GM12878 (cell line): ENCODE results near the gene MLKL. TPM values are rescaled to one million over a fixed set of nuclear protein-coding genes. Genes with fewer than 3 reads are reported as not detected.

Source experiments
- BMI1 ChIP-seq: fragments of 450-650 bp; IDR thresholded peaks from 2 replicates; pipeline ENCODE4 v1.6.1; 2016; ENCODE audit warnings: mild to moderate bottlenecking, moderate library complexity, borderline replicate concordance
- CHD2 ChIP-seq: IDR thresholded peaks from 2 replicates; pipeline ENCODE4 v1.6.1; 2011; ENCODE audit warnings: low read depth, low read length, improper control_type of control experiment, borderline replicate concordance
- CREB1 ChIP-seq: IDR thresholded peaks from 2 replicates; pipeline ENCODE4 v1.6.1; 2012; ENCODE audit warnings: low read depth, mild to moderate bottlenecking, inconsistent platforms
- FOXM1 ChIP-seq: IDR thresholded peaks from 2 replicates; pipeline ENCODE4 v1.6.1; 2012; ENCODE audit warnings: low read depth, mild to moderate bottlenecking, inconsistent platforms, low read length, moderate library complexity
- IKZF1 ChIP-seq: fragments of 450-650 bp; conservative IDR thresholded peaks from 2 replicates; pipeline ENCODE4 v1.6.1; 2017; ENCODE audit warnings: antibody characterized with exemption, mild to moderate bottlenecking
- MXI1 ChIP-seq: fragments of 150-350 bp; IDR thresholded peaks from 2 replicates; pipeline ENCODE4 v1.6.1; 2011; ENCODE audit warnings: low read depth, mild to moderate bottlenecking, inconsistent platforms, low read length, improper control_type of control experiment
- NR2F1 ChIP-seq: fragments of 450-650 bp; conservative IDR thresholded peaks from 2 replicates; pipeline ENCODE4 v1.6.1; 2017; ENCODE audit warnings: mild to moderate bottlenecking
- POU2F2 ChIP-seq: IDR thresholded peaks from 3 replicates; pipeline ENCODE4 v1.6.1; 2011; ENCODE audit warnings: low read depth, mild to moderate bottlenecking, low read length, borderline replicate concordance
- RAD21 ChIP-seq: IDR thresholded peaks from 2 replicates; pipeline ENCODE4 v1.6.1; 2011; ENCODE audit warnings: mild to moderate bottlenecking, low read depth, low read length, moderate library complexity; ENCODE audit not compliant: insufficient read depth
- RFX5 ChIP-seq: IDR thresholded peaks from 2 replicates; pipeline ENCODE4 v1.6.1; 2011; ENCODE audit warnings: low read depth, low read length, improper control_type of control experiment
- SIX5 ChIP-seq: IDR thresholded peaks from 2 replicates; pipeline ENCODE4 v1.6.1; 2011; ENCODE audit warnings: mild to moderate bottlenecking, low read depth, low read length, moderate library complexity; ENCODE audit not compliant: severe bottlenecking
- SREBF2 ChIP-seq: IDR thresholded peaks from 2 replicates; pipeline ENCODE4 v1.6.1; 2012; ENCODE audit warnings: mild to moderate bottlenecking, low read length
- SUZ12 ChIP-seq: fragments of 200-600 bp; sonication (generic); IDR thresholded peaks from one replicate; pipeline ENCODE4 v1.6.1; 2018; ENCODE audit warnings: antibody characterized with exemption, mild to moderate bottlenecking; ENCODE audit not compliant: unreplicated experiment
- WRNIP1 ChIP-seq: IDR thresholded peaks from 2 replicates; pipeline ENCODE4 v1.6.1; 2011; ENCODE audit warnings: low read depth, low read length, improper control_type of control experiment, borderline replicate concordance
- ZNF622 ChIP-seq: fragments of 450-650 bp; IDR thresholded peaks from 2 replicates; pipeline ENCODE4 v1.6.1; 2017; ENCODE audit warnings: mild to moderate bottlenecking, inconsistent platforms
- polyA plus RNA-seq, 11 experiments: library from polyadenylated mRNA; depleted of rRNA in 4 of 11; unstranded in 6 of 11; stranded (reverse) in 5 of 11; fragments of >200 nt; fragmentation: Nextera tagmentation in 4 of 11; fragmentation: Illumina TruSeq in 1 of 11; extraction: Ambion mirVana in 4 of 11; extraction: Trizol in 1 of 11; gene quantifications; 1 replicate in 1 of 11; 2 replicates in 10 of 11; pipeline versions ENCODE4 v1.2.1 to v1.2.3, GENCODE V29; 2011 to 2016; ENCODE audit warnings: inconsistent platforms in 2 of 11, missing spikeins in 2 of 11, low read depth in 1 of 11
- total RNA-seq, 4 experiments: library from RNA; depleted of rRNA in 3 of 4; stranded (reverse); fragments of >200 nt in 3 of 4; fragmentation: Illumina TruSeq in 1 of 4; extraction: Trizol in 1 of 4; gene quantifications; 2 replicates each; pipeline versions ENCODE4 v1.2.1 to v1.2.3, GENCODE V29; 2013 to 2021
- TF ChIP-seq, protein P1 (sequence below): fragments of 450-650 bp; formaldehyde crosslinking; IDR thresholded peaks from 2 replicates; pipeline ENCODE4 v1.4.0; 2022; ENCODE audit warnings: mild to moderate bottlenecking, moderate library complexity
- TF ChIP-seq, protein P2 (sequence below): fragments of 450-650 bp; IDR thresholded peaks from 2 replicates; pipeline ENCODE4 v1.6.1; 2017; ENCODE audit warnings: low read depth, mild to moderate bottlenecking, moderate library complexity
- TF ChIP-seq, protein P3 (sequence below): fragments of 450-650 bp; conservative IDR thresholded peaks from 2 replicates; pipeline ENCODE4 v1.6.1; 2017; ENCODE audit warnings: mild to moderate bottlenecking, moderate library complexity
- TF ChIP-seq, protein P4 (sequence below): fragments of 450-650 bp; IDR thresholded peaks from 2 replicates; pipeline ENCODE4 v1.6.1; 2017; ENCODE audit warnings: antibody characterized with exemption, mild to moderate bottlenecking, moderate library complexity

Gene MLKL
- total and polyA plus RNA-seq, 10 of the 15 experiments (the other 5 are each of a cell fraction or from before 2014, with no cell fraction given): 3.8 to 14.5 (median 11.2) TPM

DNA sequence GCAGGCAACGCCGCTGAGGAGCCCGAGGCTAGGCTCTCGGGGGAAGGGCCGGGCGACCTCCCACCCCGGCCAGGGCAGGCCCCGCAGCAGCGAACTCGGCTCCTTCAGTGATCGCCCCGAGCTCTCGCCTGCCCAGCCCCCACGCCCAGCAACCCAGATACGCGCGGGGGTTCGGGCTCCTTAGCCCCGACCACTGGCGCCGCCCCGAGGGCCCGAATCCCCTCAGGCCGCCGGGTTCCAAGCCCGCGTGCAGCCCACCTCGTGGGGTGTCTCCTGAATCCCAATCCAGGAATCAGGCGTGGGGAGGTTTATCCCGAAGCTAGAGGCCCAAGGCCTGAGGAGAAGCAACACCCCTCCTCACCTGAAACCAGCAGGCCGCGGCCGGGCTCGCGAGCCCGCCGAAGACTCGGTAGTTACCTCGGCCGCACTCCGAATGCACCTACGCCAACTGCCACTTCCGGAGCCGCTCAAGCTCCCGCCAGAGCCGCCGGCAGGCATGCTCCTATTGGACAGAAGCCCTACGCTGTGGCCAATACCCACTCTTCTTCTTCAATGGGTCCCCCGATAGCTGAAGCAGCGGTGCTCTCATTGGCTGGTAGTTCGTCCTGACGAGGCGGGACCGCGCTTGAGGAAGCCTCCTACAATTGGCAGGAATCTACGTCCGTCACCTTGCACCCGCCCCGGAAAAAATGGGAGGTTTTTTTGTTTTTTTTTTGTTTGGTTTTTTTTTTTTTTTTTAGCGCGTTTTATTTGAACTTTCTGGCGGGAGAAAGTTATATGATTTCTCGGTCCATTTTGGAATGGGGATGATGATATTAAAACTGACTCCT is 34.0 kb downstream of the MLKL start, which contains the start of gene RFWD3 (continued):
- TF ChIP-seq, protein P1, sequence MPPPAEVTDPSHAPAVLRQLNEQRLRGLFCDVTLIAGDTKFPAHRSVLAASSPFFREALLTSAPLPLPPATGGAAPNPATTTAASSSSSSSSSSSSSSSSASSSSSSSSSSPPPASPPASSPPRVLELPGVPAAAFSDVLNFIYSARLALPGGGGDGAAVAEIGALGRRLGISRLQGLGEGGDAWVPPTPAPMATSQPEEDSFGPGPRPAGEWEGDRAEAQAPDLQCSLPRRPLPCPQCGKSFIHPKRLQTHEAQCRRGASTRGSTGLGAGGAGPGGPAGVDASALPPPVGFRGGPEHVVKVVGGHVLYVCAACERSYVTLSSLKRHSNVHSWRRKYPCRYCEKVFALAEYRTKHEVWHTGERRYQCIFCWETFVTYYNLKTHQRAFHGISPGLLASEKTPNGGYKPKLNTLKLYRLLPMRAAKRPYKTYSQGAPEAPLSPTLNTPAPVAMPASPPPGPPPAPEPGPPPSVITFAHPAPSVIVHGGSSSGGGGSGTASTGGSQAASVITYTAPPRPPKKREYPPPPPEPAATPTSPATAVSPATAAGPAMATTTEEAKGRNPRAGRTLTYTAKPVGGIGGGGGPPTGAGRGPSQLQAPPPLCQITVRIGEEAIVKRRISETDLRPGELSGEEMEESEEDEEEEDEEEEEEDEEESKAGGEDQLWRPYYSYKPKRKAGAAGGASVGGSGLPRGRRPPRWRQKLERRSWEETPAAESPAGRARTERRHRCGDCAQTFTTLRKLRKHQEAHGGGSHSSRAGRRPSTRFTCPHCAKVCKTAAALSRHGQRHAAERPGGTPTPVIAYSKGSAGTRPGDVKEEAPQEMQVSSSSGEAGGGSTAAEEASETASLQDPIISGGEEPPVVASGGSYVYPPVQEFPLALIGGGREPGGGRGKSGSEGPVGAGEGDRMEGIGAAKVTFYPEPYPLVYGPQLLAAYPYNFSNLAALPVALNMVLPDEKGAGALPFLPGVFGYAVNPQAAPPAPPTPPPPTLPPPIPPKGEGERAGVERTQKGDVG: no peak
- TF ChIP-seq POU2F2: peak; percentile 29; the same call in 1 of the 3 replicates
- TF ChIP-seq FOXM1: peak; percentile 65; the same call in 1 of the 2 replicates
- TF ChIP-seq SUZ12: no peak
- TF ChIP-seq, protein P2, sequence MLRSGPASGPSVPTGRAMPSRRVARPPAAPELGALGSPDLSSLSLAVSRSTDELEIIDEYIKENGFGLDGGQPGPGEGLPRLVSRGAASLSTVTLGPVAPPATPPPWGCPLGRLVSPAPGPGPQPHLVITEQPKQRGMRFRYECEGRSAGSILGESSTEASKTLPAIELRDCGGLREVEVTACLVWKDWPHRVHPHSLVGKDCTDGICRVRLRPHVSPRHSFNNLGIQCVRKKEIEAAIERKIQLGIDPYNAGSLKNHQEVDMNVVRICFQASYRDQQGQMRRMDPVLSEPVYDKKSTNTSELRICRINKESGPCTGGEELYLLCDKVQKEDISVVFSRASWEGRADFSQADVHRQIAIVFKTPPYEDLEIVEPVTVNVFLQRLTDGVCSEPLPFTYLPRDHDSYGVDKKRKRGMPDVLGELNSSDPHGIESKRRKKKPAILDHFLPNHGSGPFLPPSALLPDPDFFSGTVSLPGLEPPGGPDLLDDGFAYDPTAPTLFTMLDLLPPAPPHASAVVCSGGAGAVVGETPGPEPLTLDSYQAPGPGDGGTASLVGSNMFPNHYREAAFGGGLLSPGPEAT: peak; percentile 69; the same call in 1 of the 2 replicates
- peak; percentile 93 for TF ChIP-seq CREB1
- TF ChIP-seq WRNIP1: 0 out of 2 replicates have a peak, but pooled peaks have one; percentile 62
- TF ChIP-seq BMI1: no peak
- no peak for TF ChIP-seq RAD21
- TF ChIP-seq, protein P3, sequence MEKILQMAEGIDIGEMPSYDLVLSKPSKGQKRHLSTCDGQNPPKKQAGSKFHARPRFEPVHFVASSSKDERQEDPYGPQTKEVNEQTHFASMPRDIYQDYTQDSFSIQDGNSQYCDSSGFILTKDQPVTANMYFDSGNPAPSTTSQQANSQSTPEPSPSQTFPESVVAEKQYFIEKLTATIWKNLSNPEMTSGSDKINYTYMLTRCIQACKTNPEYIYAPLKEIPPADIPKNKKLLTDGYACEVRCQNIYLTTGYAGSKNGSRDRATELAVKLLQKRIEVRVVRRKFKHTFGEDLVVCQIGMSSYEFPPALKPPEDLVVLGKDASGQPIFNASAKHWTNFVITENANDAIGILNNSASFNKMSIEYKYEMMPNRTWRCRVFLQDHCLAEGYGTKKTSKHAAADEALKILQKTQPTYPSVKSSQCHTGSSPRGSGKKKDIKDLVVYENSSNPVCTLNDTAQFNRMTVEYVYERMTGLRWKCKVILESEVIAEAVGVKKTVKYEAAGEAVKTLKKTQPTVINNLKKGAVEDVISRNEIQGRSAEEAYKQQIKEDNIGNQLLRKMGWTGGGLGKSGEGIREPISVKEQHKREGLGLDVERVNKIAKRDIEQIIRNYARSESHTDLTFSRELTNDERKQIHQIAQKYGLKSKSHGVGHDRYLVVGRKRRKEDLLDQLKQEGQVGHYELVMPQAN: peak; percentile 92
- peak; percentile 80 for TF ChIP-seq MXI1
- no peak for TF ChIP-seq ZNF622
- TF ChIP-seq SIX5: peak; percentile 24
- peak; percentile 62; the same call in 1 of the 2 replicates for TF ChIP-seq RFX5
- TF ChIP-seq IKZF1: peak; percentile 68
- TF ChIP-seq NR2F1: peak; percentile 58
- no peak for TF ChIP-seq SREBF2
- TF ChIP-seq, protein P4, sequence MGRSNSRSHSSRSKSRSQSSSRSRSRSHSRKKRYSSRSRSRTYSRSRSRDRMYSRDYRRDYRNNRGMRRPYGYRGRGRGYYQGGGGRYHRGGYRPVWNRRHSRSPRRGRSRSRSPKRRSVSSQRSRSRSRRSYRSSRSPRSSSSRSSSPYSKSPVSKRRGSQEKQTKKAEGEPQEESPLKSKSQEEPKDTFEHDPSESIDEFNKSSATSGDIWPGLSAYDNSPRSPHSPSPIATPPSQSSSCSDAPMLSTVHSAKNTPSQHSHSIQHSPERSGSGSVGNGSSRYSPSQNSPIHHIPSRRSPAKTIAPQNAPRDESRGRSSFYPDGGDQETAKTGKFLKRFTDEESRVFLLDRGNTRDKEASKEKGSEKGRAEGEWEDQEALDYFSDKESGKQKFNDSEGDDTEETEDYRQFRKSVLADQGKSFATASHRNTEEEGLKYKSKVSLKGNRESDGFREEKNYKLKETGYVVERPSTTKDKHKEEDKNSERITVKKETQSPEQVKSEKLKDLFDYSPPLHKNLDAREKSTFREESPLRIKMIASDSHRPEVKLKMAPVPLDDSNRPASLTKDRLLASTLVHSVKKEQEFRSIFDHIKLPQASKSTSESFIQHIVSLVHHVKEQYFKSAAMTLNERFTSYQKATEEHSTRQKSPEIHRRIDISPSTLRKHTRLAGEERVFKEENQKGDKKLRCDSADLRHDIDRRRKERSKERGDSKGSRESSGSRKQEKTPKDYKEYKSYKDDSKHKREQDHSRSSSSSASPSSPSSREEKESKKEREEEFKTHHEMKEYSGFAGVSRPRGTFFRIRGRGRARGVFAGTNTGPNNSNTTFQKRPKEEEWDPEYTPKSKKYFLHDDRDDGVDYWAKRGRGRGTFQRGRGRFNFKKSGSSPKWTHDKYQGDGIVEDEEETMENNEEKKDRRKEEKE: no peak
- peak; percentile 96 for TF ChIP-seq CHD2
